GM21717 (cell line): Measurements from ENCODE around the gene MYRIP.

Experiments
- ATAC-seq: cut with Tn5 transposase; IDR thresholded peaks from one replicate; pipeline ENCODE4 v1.9.1; 2021; ENCODE audit warnings: mild to moderate bottlenecking, moderate library complexity; ENCODE audit not compliant: unreplicated experiment

The MYRIP gene

GRCh38 chr3:40224796-40225515, 415.5 kb downstream of the MYRIP start:
- no peak for ATAC-seq

- ATAC-seq: no peak
These were observed 417.2 kb downstream of the MYRIP start for GRCh38 chr3:40226636-40227035.

GRCh38 chr3:40228792-40229350, 419.5 kb downstream of the MYRIP start:
- no peak for ATAC-seq

DNA sequence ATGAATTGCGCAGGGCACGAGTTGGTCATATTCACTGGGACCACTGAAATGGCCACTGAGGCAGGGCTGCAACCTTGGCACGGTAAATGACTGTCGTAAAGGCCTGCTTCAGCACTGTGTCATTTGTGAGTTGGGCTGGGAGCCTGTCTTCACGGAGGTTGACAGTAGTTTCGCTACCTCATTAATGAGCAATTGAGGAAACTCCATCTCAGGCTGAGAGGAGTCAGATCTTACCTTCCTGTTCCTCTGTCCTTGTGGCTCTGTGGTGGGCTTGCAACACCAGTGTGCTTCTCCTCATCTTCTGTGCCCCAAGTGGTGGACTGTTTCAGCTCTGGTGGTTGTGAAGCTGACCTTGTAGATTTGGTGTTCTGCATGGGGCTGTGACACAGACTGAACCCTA, 420.0 kb downstream of the MYRIP start:
- ATAC-seq: peak; percentile 59

- ATAC-seq: no peak
These were observed 420.6 kb downstream of the MYRIP start for GRCh38 chr3:40229963-40230362.

DNA sequence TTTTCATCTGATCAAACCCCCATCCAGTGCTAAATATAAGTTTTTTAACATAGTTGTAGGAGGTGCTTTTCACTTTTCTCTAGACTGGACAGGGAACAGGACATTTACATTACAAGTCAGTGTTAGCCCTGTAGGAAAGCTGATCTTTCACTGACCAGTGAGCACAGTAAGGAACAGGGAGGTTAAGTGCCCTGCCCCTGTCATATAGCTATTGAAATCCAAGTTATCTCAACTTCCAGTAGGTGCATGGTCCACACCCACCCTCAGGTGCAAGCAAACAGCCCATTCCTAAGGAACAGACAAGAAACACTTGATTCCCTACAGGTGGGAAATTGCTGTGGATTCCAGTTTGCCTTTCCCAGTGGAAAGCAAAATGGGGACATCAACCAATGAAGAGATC, 421.0 kb downstream of the MYRIP start:
- ATAC-seq: no peak

DNA sequence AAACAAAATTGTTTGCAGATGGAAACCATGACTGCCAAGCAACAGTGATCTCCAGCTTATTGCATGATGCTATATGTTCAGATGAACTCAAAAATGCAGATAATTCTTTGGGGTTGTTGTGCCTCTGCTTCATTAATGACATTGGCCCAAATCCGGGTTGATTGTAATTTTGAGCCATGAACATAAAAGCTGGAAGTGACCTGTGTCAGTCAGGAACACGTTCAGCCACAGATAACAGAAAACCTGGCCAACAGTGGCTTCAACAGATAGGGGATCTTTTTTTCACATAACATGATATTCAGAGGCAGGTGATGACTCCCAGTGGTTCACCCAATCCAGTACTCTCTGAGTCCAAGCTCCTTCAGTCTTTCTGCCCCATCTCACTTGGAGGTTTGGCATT, 423.2 kb downstream of the MYRIP start:
- no peak for ATAC-seq

GRCh38 chr3:40237159-40237558, 427.8 kb downstream of the MYRIP start:
- ATAC-seq: no peak

GRCh38 chr3:40237889-40238571, 428.6 kb downstream of the MYRIP start:
- no peak for ATAC-seq

DNA sequence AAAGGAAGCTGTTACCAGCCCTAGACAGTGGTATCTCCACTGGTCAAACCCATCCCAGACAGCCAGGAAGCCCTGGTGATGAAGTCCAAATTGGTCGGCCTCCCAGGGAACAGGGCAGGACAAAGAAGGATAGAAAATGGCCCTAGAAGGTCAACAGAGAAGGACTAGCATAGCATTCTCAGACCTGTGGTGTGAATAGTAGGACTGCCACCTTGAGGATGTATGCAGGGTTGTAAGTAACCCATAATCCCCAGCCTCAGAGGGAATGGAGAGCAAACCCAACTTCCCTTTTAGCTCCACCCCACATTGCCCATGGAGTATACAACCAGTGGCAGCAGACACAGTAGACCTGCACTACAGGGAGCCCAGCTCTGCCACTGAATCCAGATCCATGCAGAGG, 431.5 kb downstream of the MYRIP start:
- no peak for ATAC-seq

GRCh38 chr3:40242216-40242615, 432.8 kb downstream of the MYRIP start:
- ATAC-seq: no peak

- ATAC-seq: no peak
These were observed 433.2 kb downstream of the MYRIP start for GRCh38 chr3:40242638-40243037.

DNA sequence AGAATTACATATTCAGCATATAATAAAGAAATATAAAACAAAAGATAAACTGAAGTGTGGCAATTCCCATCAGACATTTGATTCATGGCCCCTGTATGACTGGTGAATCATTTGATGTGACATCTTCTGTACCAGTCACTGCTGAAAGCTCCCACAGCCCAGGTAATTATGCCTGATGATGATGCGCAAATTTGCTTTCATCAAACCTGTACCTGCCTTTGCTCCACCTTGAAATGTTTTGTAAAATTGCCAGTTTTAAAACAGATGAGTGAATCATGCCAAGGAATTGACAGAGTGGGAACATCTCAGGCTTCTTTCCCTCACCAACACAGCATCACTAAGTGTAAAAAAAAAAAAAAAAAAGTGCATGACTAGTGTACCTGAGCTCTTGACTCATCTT, 433.6 kb downstream of the MYRIP start:
- ATAC-seq: no peak

GRCh38 chr3:40247714-40248454, 438.5 kb downstream of the MYRIP start:
- ATAC-seq: no peak

GRCh38 chr3:40248591-40248990, 439.2 kb downstream of the MYRIP start:
- no peak for ATAC-seq

DNA sequence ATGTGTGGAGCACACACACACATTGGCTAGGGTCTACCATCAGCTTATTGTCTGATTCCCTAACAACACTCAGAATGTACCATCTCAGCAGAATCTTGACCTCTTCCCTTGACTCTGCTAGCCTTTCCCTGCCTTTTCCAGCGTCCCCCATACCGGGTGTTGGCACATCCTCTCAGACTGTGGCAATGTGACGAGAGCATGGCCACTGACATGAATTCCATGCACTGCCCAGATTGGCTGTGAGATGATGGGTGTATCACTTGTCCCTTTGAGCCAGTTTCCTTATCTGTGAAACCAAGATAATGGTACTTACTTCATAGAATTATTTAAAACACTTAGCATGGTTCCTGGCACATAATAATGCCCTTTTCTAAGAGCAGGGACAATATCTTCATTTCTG, 439.8 kb downstream of the MYRIP start:
- no peak for ATAC-seq

GRCh38 chr3:40254491-40254890, 445.1 kb downstream of the MYRIP start:
- ATAC-seq: no peak

DNA sequence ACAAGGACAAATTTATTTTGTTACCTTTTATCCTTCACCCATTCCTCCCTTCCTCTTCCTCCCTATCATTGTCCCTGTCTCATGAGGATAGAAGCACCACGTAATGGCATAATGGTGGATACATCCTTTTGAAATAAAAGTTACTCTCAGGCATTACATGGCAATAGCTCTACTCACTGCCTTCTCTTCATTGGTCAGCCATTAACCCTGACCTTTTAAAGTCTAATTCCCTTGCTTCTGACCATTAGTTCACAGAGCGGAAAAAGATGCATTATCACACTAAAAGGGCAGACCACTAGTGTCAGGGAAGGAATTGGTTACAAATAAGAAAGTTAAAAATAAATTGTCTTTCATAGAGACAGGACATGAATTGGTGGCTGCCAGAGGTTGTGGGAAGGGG, 445.5 kb downstream of the MYRIP start:
- ATAC-seq: no peak

DNA sequence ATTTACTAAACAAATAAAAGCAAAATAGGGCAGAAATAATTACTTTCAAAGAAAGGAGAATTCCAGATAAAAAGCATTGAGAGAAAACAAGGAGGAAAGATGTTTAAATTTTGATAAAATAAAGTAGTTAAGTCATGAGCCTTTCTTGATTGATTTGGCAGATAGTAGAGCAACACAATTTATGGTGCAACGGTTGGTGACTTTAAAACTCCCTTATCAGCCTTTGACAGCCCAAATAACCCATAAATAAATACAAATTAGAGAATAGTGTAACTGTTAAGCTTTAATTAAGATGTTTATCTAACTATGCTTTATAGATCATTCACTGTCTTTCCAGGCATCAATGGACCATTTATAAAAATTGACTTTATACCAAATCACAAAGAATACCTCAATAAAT, 446.1 kb downstream of the MYRIP start:
- ATAC-seq: no peak

GRCh38 chr3:40258064-40258463, 448.7 kb downstream of the MYRIP start:
- ATAC-seq: no peak

DNA sequence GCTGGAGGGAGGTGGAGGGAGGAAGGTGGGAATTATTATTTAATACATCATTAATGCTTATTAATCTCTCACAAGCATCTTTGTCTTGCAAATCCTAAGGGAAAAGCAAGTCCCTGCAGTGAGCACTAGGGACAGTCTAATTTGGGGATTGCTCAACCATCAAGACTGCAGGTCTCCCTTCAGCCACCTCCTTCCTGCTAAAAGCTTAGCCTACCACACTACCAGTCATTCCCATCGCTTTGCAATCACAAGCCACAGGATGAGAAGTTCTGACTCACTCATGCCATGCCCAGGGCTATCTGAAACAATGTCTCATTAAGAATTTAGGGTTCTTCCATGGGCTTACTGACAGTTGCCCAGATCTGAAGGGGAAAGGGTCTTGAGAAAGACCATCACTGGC, 449.1 kb downstream of the MYRIP start:
- ATAC-seq: no peak

GRCh38 chr3:40262331-40262730, 452.9 kb downstream of the MYRIP start:
- ATAC-seq: no peak
